Left lung (tissue), 10 donors: ENCODE measurements around the gene SLC47A1. TPM values are rescaled to one million over a fixed set of nuclear protein-coding genes. Genes with fewer than 3 reads are reported as not detected.

ENCODE experiments used
- ATAC-seq: fragments of 200-7000 bp; cut with Tn5 transposase; one replicate; pipeline ENCODE4 v1.9.1; 2020; ENCODE audit warnings: moderate library complexity
- DNase-seq, 4 donors: peaks; one replicate each; pipeline ENCODE4 v3.0.0-alpha.2; 2013 to 2020
- H3K27ac ChIP-seq, 2 donors: fragments of 200-600 bp; sonication (generic) in 1 of 2; one replicate each; pipeline versions ENCODE4 v1.5.0 to v1.8.0; 2020 to 2021
- H3K27me3 ChIP-seq, 2 donors: fragments of 200-600 bp; sonication (generic) in 1 of 2; one replicate each; pipeline versions ENCODE4 v1.5.0 to v1.8.0; 2020 to 2021
- H3K36me3 ChIP-seq, 2 donors: fragments of 200-600 bp; sonication (generic) in 1 of 2; one replicate each; pipeline versions ENCODE4 v1.5.0 to v1.8.0; 2020 to 2021
- H3K4me1 ChIP-seq, 2 donors: fragments of 200-600 bp; one replicate each; pipeline ENCODE4 v1.8.0; 2021
- H3K4me3 ChIP-seq, 2 donors: fragments of 200-600 bp; sonication (generic) in 1 of 2; one replicate each; pipeline versions ENCODE4 v1.5.0 to v1.8.0; 2020 to 2021; ENCODE audit warnings: mild to moderate bottlenecking in 1 of 2
- H3K9me3 ChIP-seq, 2 donors: fragments of 200-600 bp; sonication (generic) in 1 of 2; one replicate each; pipeline versions ENCODE4 v1.5.0 to v1.8.0; 2020 to 2021
- CTCF ChIP-seq, 2 donors: fragments of 200-600 bp; sonication (generic) in 1 of 2; IDR thresholded peaks; one replicate each; pipeline versions ENCODE4 v1.5.0 to v1.8.0; 2021; ENCODE audit warnings: antibody characterized with exemption in 2 of 2
- intact Hi-C, 2 donors: fragments of 100-400 bp; cut with DNase I; formaldehyde crosslinking; loops; one replicate each; pipeline versions ENCODE4 v1.11.2 to v1.14.2; 2022
- polyA plus RNA-seq, 6 donors: library from polyadenylated mRNA; unstranded; fragments of 120-200 nt; gene quantifications; one replicate each; pipeline ENCODE4 v1.2.1, GENCODE V29; 2013; ENCODE audit not compliant: insufficient read length in 6 of 6
- total RNA-seq, 2 donors: library from RNA; stranded (reverse); fragmentation: NEBNext Ultra II Directional; extraction: Animal tissue kit (Norgen Biotek cat#: 25700); gene quantifications; one replicate each; pipeline ENCODE4 v1.2.1, GENCODE V29; 2021
- donor health status: DM: no; HTN: yes; CAD: no.
- donor health status: DM: no; HTN: no; CAD: no.

SLC47A1 gene
- total and polyA plus RNA-seq, 8 donors, result 1.0 to 16.2 (median 1.8) TPM

- DNase-seq (peak in 1 of 4 donors; percentile 77), ATAC-seq (peak; percentile 80)
- no peak overlapping the region for H3K4me3 ChIP-seq
- no peaks in the 10 kb centered on the region for H3K9me3 ChIP-seq
- peaks cover 6 to 22% of the 10 kb centered on the region in 2 donors for H3K4me1 ChIP-seq
- peak overlapping the region in 1 of 2 donors; percentile 26 for H3K27ac ChIP-seq
- H3K27me3 ChIP-seq, result peaks cover 13 to 27% of the 10 kb centered on the region in 2 donors
- intact Hi-C loops, result no loop called here
- no peak for TF ChIP-seq CTCF (IDR thresholded peaks at IDR 0.05)
- no peaks in the 10 kb centered on the region for H3K36me3 ChIP-seq
Observed at GRCh38 chr17:19538095-19539039, 4.7 kb downstream of the SLC47A1 start.

- Histone ChIP-seq H3K36me3 (no peaks in the 10 kb centered on the region), H3K27ac (peak overlapping the region in 1 of 2 donors; percentile 26), H3K4me3 (no peak overlapping the region), H3K9me3 (no peaks in the 10 kb centered on the region), H3K27me3 (peaks cover 8 to 20% of the 10 kb centered on the region in 2 donors), H3K4me1 (peaks cover 6 to 15% of the 10 kb centered on the region in 2 donors)
- intact Hi-C loops, result no loop called here
- DNase-seq (no peak), ATAC-seq (peak; percentile 18)
- TF ChIP-seq CTCF (IDR thresholded peaks at IDR 0.05), result no peak
Observed at GRCh38 chr17:19539040-19539399, 5.4 kb downstream of the SLC47A1 start.

- ATAC-seq, result no peak
Observed at GRCh38 chr17:19539841-19540311, 6.2 kb downstream of the SLC47A1 start.

GRCh38 chr17:19540706-19541370 is 7.2 kb downstream of the SLC47A1 start:
- Histone ChIP-seq H3K9me3 (no peaks in the 10 kb centered on the region), H3K27ac (no peak overlapping the region), H3K4me1 (peaks cover 2 to 24% of the 10 kb centered on the region in 2 donors), H3K4me3 (no peak overlapping the region), H3K36me3 (no peaks in the 10 kb centered on the region), H3K27me3 (peaks cover 0 to 2% of the 10 kb centered on the region in 2 donors)
- ATAC-seq, result no peak
- DNase-seq, result no peak
- TF ChIP-seq CTCF (IDR thresholded peaks at IDR 0.05), result no peak
- intact Hi-C loops, result no loop called here

More at GRCh38 chr17:19539841-19540311, 6.2 kb downstream of the SLC47A1 start:
- DNase-seq, result no peak
- TF ChIP-seq CTCF (IDR thresholded peaks at IDR 0.05), result no peak
- no peak overlapping the region for H3K4me3 ChIP-seq
- peaks cover 0 to 12% of the 10 kb centered on the region in 2 donors for H3K27me3 ChIP-seq
- intact Hi-C loops, result no loop called here
- no peaks in the 10 kb centered on the region for H3K36me3 ChIP-seq
- peaks cover 2 to 15% of the 10 kb centered on the region in 2 donors for H3K4me1 ChIP-seq
- H3K9me3 ChIP-seq, result no peaks in the 10 kb centered on the region
- H3K27ac ChIP-seq, result no peak overlapping the region

GRCh38 chr17:19541445-19541844 is 7.8 kb downstream of the SLC47A1 start:
- H3K27ac ChIP-seq, result no peak overlapping the region
- intact Hi-C loops, result no loop called here
- no peak overlapping the region for H3K4me3 ChIP-seq
- TF ChIP-seq CTCF (IDR thresholded peaks at IDR 0.05), result no peak
- DNase-seq, result no peak
- no peaks in the 10 kb centered on the region for H3K9me3 ChIP-seq
- H3K4me1 ChIP-seq, result peaks cover 2 to 30% of the 10 kb centered on the region in 2 donors
- no peak for ATAC-seq
- H3K36me3 ChIP-seq, result no peaks in the 10 kb centered on the region
- no peaks in the 10 kb centered on the region for H3K27me3 ChIP-seq
